Activated CD4-positive, alpha-beta T cell treated with anti-CD3 and anti-CD28 coated beads, Interleukin-2, amount 10 ng/mL, durations not matched to agents 24 days and 14 days (primary cell): ENCODE results near the gene IKBKG. TPM values are rescaled to one million over a fixed set of nuclear protein-coding genes. Genes with fewer than 3 reads are reported as not detected.

ENCODE experiments used
- DNase-seq: peaks from one replicate; pipeline ENCODE4 v3.0.0; 2022
- H3K27ac Mint-ChIP-seq: one replicate; pipeline ENCODE4 v1.8.0; 2022; ENCODE audit warnings: mild to moderate bottlenecking, mixed read lengths
- H3K27me3 Mint-ChIP-seq: one replicate; pipeline ENCODE4 v1.8.0; 2022; ENCODE audit warnings: mixed read lengths
- H3K36me3 Mint-ChIP-seq: one replicate; pipeline ENCODE4 v1.8.0; 2022; ENCODE audit warnings: low read depth, mild to moderate bottlenecking, mixed read lengths
- H3K4me1 Mint-ChIP-seq: one replicate; pipeline ENCODE4 v1.8.0; 2021; ENCODE audit warnings: mixed read lengths
- H3K4me3 Mint-ChIP-seq: one replicate; pipeline ENCODE4 v1.8.0; 2022; ENCODE audit warnings: mild to moderate bottlenecking, moderate library complexity, mixed read lengths
- H3K9me3 Mint-ChIP-seq: one replicate; pipeline ENCODE4 v1.8.0; 2021; ENCODE audit warnings: mixed read lengths
- intact Hi-C: fragments of 100-400 bp; cut with micrococcal nuclease; formaldehyde crosslinking; loops from one replicate; pipeline ENCODE4 v1.15.1; 2023
- total RNA-seq: library from RNA; stranded (reverse); gene quantifications from 2 replicates; pipeline ENCODE4 v1.2.3, GENCODE V29; 2022

The IKBKG gene
- total RNA-seq, 1 donor from 2014 or later, result 37.7 TPM

- Mint-ChIP-seq H3K27ac (peak overlapping the region; percentile 89), H3K9me3 (no peaks in the 10 kb centered on the region), H3K4me1 (peaks cover 24% of the 10 kb centered on the region), H3K27me3 (no peaks in the 10 kb centered on the region), H3K36me3 (peaks cover 15% of the 10 kb centered on the region), H3K4me3 (peak overlapping the region; percentile 90)
- intact Hi-C loops, result loop anchor here (10.0 kb wide), 1 partner anchor 141 kb away; the partner anchor contains the start of genes EMD and FLNA
- DNase-seq, result peak; percentile 76
These were observed 32.1 kb upstream of the IKBKG start for GRCh38 chrX:154515090-154515965.

- no peaks in the 10 kb centered on the region for H3K27me3 Mint-ChIP-seq
- peak within 1 kb of the TSS; percentile 90 for H3K4me3 Mint-ChIP-seq
- DNase-seq, result peak; percentile 97
- peaks cover 13% of the 10 kb centered on the region for H3K36me3 Mint-ChIP-seq
- intact Hi-C loops, result loop anchor here (1.0 to 10.0 kb wide), 3 partner anchors 26 to 141 kb away; partner anchors contain the start of genes EMD, FLNA, LAGE3 and SLC10A3
- no peaks in the 10 kb centered on the region for H3K9me3 Mint-ChIP-seq
- H3K4me1 Mint-ChIP-seq, result peaks cover 23% of the 10 kb centered on the region
- peak within 1 kb of the TSS; percentile 93 for H3K27ac Mint-ChIP-seq
These were observed 31.3 kb upstream of the IKBKG start, which contains the start of gene FAM3A for GRCh38 chrX:154515966-154516655. Gene FAM3A (minus strand): TSS chrX:154516232. CDS start chrX:154515772, 460 bp downstream.

GRCh38 chrX:154516656-154517100 lies 30.7 kb upstream of the IKBKG start:
- H3K36me3 Mint-ChIP-seq, result peaks cover 13% of the 10 kb centered on the region
- H3K27me3 Mint-ChIP-seq, result no peaks in the 10 kb centered on the region
- DNase-seq, result no peak
- H3K27ac Mint-ChIP-seq, result peak overlapping the region; percentile 93
- intact Hi-C loops, result loop anchor here (1.0 to 10.0 kb wide), 3 partner anchors 26 to 142 kb away; partner anchors contain the start of genes EMD, FLNA, LAGE3 and SLC10A3
- H3K9me3 Mint-ChIP-seq, result no peaks in the 10 kb centered on the region
- H3K4me1 Mint-ChIP-seq, result peaks cover 19% of the 10 kb centered on the region
- H3K4me3 Mint-ChIP-seq, result peak overlapping the region; percentile 90

- Mint-ChIP-seq H3K36me3 (peaks cover 11% of the 10 kb centered on the region), H3K27ac (no peak overlapping the region), H3K27me3 (no peaks in the 10 kb centered on the region), H3K4me1 (peaks cover 16% of the 10 kb centered on the region), H3K4me3 (no peak overlapping the region), H3K9me3 (no peaks in the 10 kb centered on the region)
- DNase-seq, result no peak
- intact Hi-C loops, result loop anchor here (2.0 to 10.0 kb wide), 2 partner anchors 38 to 142 kb away; partner anchors contain the start of genes EMD, FLNA and LAGE3
These were observed 30.2 kb upstream of the IKBKG start for GRCh38 chrX:154517101-154517781.

GRCh38 chrX:154519389-154519788 lies 28.0 kb upstream of the IKBKG start:
- H3K9me3 Mint-ChIP-seq, result no peaks in the 10 kb centered on the region
- peaks cover 10% of the 10 kb centered on the region for H3K4me1 Mint-ChIP-seq
- no peak overlapping the region for H3K27ac Mint-ChIP-seq
- peaks cover 4% of the 10 kb centered on the region for H3K36me3 Mint-ChIP-seq
- no peaks in the 10 kb centered on the region for H3K27me3 Mint-ChIP-seq
- intact Hi-C loops, result loop anchor here (10.0 kb wide), 1 partner anchor 145 kb away; the partner anchor contains the start of genes EMD and FLNA
- H3K4me3 Mint-ChIP-seq, result no peak overlapping the region
- DNase-seq, result no peak

GRCh38 chrX:154525606-154526490 lies 21.6 kb upstream of the IKBKG start:
- no peak for DNase-seq
- intact Hi-C loops, result no loop called here

GRCh38 chrX:154526901-154527675 lies 20.3 kb upstream of the IKBKG start:
- H3K9me3 Mint-ChIP-seq, result no peaks in the 10 kb centered on the region
- H3K4me1 Mint-ChIP-seq, result peaks cover 14% of the 10 kb centered on the region
- peak; percentile 88 for DNase-seq
- intact Hi-C loops, result no loop called here
- no peaks in the 10 kb centered on the region for H3K27me3 Mint-ChIP-seq
- H3K4me3 Mint-ChIP-seq, result peak overlapping the region; percentile 23
- H3K36me3 Mint-ChIP-seq, result peaks cover 6% of the 10 kb centered on the region
- peak overlapping the region; percentile 71 for H3K27ac Mint-ChIP-seq

More at GRCh38 chrX:154525606-154526490, 21.6 kb upstream of the IKBKG start:
- H3K36me3 Mint-ChIP-seq, result peaks cover 2% of the 10 kb centered on the region
- no peaks in the 10 kb centered on the region for H3K9me3 Mint-ChIP-seq
- peak overlapping the region; percentile 21 for H3K27ac Mint-ChIP-seq
- H3K4me3 Mint-ChIP-seq, result peak overlapping the region; percentile 40
- peaks cover 14% of the 10 kb centered on the region for H3K4me1 Mint-ChIP-seq
- H3K27me3 Mint-ChIP-seq, result no peaks in the 10 kb centered on the region

- intact Hi-C loops, result no loop called here
- peaks cover 11% of the 10 kb centered on the region for H3K36me3 Mint-ChIP-seq
- no peak overlapping the region for H3K27ac Mint-ChIP-seq
These were observed 18.2 kb upstream of the IKBKG start for GRCh38 chrX:154529206-154529612.

GRCh38 chrX:154530286-154530685 lies 17.1 kb upstream of the IKBKG start:
- Mint-ChIP-seq H3K9me3 (no peaks in the 10 kb centered on the region), H3K4me1 (peaks cover 14% of the 10 kb centered on the region), H3K27ac (no peak overlapping the region), H3K27me3 (no peaks in the 10 kb centered on the region), H3K4me3 (no peak overlapping the region), H3K36me3 (peaks cover 15% of the 10 kb centered on the region)
- no peak for DNase-seq
- intact Hi-C loops, result no loop called here

More at GRCh38 chrX:154529206-154529612, 18.2 kb upstream of the IKBKG start:
- H3K9me3 Mint-ChIP-seq, result no peaks in the 10 kb centered on the region
- H3K4me1 Mint-ChIP-seq, result peaks cover 14% of the 10 kb centered on the region
- H3K4me3 Mint-ChIP-seq, result no peak overlapping the region
- no peak for DNase-seq
- H3K27me3 Mint-ChIP-seq, result no peaks in the 10 kb centered on the region

GRCh38 chrX:154531626-154532025 lies 15.8 kb upstream of the IKBKG start:
- Mint-ChIP-seq H3K9me3 (no peaks in the 10 kb centered on the region), H3K27me3 (no peaks in the 10 kb centered on the region), H3K4me1 (peaks cover 7% of the 10 kb centered on the region), H3K27ac (no peak overlapping the region), H3K4me3 (no peak overlapping the region), H3K36me3 (peaks cover 18% of the 10 kb centered on the region)
- intact Hi-C loops, result no loop called here
- DNase-seq, result no peak

GRCh38 chrX:154532690-154533089 lies 14.7 kb upstream of the IKBKG start:
- Mint-ChIP-seq H3K4me1 (no peaks in the 10 kb centered on the region), H3K36me3 (peaks cover 20% of the 10 kb centered on the region), H3K27me3 (no peaks in the 10 kb centered on the region), H3K4me3 (no peak overlapping the region), H3K9me3 (no peaks in the 10 kb centered on the region), H3K27ac (no peak overlapping the region)
- no peak for DNase-seq
- intact Hi-C loops, result no loop called here
